CD4-positive, alpha-beta T cell treated with Interleukin-12 subunit alpha and Interleukin-12 subunit beta, for 1 hour (primary cell): ENCODE measurements around the gene ATG16L2.
"Not testable (repeated sequence)": the region's sequence is repeated elsewhere in the genome, so short reads cannot be mapped to it uniquely, and the experiment has no call there.

Source experiments
- DNase-seq: peaks from one replicate; pipeline ENCODE4 v3.0.0-alpha.2; 2020

The ATG16L2 gene

GRCh38 chr11:72780296-72781062, 33.7 kb upstream of the ATG16L2 start:
- DNase-seq: no peak

GRCh38 chr11:72781063-72781312, 33.2 kb upstream of the ATG16L2 start:
- no peak for DNase-seq

DNA sequence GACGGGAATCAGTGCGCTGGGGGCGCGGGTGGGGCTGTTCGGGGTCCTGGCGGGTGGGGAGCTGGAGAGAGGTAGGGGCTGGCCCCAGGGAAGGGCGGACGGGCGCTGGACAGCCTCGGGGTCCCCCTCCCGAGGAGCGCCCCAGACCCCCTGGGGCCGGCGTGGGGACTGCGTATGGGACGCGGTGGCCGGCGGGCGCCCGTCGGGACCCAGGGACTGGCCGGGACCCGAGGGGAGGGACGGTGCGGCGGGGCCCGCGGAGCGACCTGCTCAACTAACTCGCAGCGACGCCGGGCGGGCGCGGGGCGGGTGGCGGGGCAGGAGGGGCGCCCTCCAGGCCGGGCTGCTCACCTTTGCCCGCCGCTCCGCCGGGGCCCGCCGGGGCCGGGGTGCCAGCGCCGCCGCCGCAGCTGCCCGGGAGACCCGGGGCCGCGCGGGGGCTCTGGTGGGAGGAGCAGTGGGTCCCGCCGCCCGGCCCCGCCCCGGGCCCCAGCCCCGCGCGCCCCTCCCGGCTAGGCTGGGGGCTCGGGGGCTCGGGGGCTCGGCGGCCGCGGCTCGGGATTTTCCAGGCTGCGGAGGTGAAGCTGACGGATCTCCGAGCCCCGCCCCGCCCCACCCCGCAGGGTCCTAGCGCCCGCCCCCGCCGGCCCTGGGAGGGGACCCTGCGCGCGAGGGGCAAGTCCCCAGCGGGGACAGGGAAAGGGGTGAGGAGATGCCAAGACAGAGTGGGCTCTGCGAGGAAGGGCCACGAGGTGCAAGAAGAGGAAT, 32.7 kb upstream of the ATG16L2 start:
- peak; percentile 74 for DNase-seq

- DNase-seq: no peak
Observed at GRCh38 chr11:72782081-72782920, 31.9 kb upstream of the ATG16L2 start.

- DNase-seq: no peak
Observed at GRCh38 chr11:72783144-72783905, 30.9 kb upstream of the ATG16L2 start.

GRCh38 chr11:72784662-72785061, 29.5 kb upstream of the ATG16L2 start:
- no peak for DNase-seq

- no peak for DNase-seq
Observed at GRCh38 chr11:72786305-72787215, 27.7 kb upstream of the ATG16L2 start.

DNA sequence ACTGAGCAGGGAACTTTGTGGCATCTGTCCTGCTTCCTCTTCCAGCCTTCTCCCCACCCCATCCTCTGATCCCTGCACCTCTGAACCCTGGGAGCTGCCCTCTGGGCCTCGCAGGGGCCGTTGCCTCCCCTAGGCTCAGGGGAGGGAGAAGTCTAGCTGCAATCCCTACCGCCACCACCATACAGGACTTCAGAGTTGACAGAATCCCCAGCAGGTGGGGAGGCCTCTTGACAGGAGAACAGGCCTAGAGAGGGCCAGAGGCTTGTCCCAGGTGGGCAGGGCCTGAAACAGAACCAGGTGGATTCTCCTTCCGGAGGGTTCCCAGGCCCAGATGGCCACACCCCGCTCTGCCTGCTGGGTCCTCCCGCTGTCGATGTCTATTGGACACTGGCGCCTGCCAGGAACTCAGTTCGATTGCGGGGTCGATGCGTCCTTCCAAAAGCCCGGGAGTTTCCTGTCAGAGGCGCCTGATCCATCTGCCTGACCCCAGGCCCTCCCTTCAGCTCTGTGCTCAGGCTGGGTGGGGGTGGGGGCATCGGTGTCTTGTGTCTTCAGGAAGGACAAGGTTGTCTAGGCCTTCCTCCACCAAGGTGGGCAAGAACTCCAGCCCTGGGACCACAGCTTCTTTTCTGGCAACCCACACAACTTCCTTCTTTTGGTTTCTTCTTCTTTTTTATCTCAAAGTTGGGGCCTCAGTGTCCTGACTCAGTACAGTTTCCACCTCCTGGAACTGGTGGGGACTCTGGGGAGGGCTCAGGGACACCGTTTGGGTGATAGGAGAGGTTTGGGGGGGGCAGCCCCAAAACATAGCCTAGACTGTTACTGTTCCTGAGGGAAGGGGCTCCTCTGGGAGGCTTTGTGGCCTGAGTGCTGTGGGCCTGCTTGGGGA, 26.8 kb upstream of the ATG16L2 start:
- no peak for DNase-seq

DNA sequence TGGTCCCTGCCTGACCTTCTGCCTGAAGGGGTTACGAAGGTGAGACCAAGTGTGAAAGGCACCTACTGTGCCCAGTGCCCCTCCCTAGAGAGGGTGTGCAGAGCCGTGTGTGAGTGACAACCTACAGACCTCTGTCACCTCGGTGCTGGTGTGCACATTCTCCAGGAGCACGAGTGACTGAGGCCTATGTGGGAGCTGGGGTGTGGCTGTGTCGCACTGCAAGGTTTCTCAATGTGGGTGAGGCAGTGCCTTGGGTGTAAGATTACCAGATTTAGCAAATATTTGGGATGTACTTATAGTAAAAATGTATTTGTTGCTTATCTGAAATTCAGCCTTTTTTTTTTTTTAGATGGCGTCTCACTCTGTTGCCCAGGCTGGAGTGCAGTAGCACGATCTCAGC, 26.0 kb upstream of the ATG16L2 start:
- DNase-seq: no peak

DNA sequence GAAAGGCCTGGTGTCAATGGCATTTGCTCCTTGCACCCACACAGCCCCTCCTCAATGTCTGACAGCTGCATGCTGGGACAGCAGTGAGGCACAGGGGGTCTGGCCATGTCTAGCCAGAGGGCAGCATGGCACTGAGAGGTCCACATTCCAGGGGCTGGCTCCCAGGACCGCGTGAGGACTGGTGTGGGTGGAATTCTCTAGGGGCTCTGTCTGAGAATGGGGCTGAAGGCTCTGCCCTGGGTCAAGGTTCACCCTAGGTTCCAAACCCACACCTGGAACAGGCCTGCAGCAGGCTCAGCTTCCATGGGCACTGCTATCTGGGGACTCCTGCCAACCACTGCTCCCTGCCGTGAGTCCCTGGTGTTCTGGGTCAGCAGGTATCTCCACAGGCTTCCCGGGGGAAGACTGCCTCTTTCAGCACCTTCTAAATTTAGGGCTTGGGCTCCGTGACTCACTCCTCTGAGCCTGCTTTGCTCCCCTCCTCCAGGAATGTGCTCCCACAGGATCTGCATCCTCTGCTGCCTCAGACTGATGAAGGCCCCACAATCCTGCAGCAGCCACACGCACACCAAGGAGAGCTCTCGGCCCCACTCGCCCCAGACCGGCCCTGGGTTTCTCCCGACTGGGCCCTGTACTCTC, 24.6 kb upstream of the ATG16L2 start:
- no peak for DNase-seq

GRCh38 chr11:72791228-72791627, 23.0 kb upstream of the ATG16L2 start:
- not testable (repeated sequence) for DNase-seq

DNA sequence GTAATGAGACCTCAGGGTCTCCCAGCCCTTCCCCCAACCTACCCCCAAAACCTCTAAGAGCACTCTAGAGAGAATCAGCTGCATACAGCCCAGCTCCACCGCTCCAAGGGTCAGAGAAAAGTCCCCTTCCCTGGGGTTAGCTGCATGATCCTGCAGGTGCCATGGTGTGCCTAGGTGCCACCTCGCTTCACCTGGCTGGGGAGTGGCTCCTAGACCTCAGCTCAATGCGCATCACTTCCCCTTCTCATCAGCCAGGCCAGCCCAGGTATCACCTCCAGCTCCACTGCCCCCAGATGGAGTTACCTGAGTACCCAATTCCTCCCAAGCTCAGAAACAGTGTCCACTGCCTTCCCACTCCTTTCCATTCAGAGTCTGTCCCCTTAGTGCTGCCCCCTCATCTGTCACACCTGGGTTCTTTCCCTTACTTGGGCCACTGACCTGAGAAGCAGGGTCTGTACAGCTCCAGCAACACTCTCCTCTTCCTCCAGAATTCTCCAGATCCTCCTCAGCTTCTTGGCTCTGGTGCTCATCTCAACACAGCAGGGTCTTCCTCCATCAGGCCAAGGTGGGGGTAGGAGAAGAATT, 21.7 kb upstream of the ATG16L2 start:
- no peak for DNase-seq

GRCh38 chr11:72793076-72793424, 21.2 kb upstream of the ATG16L2 start:
- DNase-seq: no peak

GRCh38 chr11:72793425-72794367, 20.5 kb upstream of the ATG16L2 start, which contains the start of gene STARD10:
TSS of gene STARD10 (minus strand) at chr11:72794047. CDS start at chr11:72781181, 12,866 bp downstream.
- peak; percentile 96 for DNase-seq

GRCh38 chr11:72798361-72798760, 15.8 kb upstream of the ATG16L2 start:
- no peak for DNase-seq

- DNase-seq: no peak
Observed at GRCh38 chr11:72799441-72799840, 14.8 kb upstream of the ATG16L2 start.

DNA sequence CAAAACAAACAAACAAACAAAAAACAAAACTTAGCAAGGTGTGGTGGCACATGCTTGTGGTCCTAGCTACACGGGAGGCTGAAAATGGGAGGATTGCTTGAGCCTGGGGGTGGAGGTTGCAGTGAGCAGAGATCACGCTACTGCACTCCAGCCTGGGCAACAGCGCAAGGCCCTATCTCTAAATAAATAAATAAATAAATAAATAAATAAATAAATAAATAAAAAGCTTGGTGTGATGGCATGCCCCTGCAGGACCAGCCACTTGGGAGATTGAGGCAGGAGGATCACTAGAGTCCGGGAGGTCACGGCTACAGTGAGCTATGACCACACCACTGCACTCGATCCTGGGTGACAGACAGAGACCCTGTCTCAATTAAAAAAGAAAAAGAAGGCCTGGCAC, 11.4 kb upstream of the ATG16L2 start:
- no peak for DNase-seq

DNA sequence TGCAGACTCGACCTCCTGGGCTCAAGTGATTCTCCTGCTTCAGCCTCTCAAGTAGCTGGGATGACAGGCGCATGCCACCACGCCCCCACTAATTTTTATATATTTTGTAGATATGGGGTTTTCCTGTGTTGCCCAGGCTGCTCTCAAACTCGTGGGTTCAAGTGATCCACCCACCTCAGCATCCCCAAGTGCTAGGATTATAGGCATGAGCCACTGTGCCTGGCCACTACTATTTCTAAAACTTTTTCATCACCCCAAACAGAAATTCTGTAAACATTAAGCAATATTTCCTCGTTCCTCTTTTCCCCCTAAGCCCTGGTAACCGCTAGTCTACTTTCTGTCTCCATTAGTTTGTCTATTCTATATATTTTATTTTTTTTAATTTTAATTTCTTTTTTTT, 9.0 kb upstream of the ATG16L2 start:
- DNase-seq: no peak

- DNase-seq: not testable (repeated sequence)
Observed at GRCh38 chr11:72806378-72806777, 7.8 kb upstream of the ATG16L2 start.
